Panc1 (cell line): ENCODE results near the gene BAMBI. TPM values are rescaled to one million over a fixed set of nuclear protein-coding genes. Genes with fewer than 3 reads are reported as not detected.

Experiments used
- ATAC-seq: fragments of 200-7000 bp; cut with Tn5 transposase; 2 replicates; pipeline ENCODE4 v1.9.1; 2020; ENCODE audit warnings: mild to moderate bottlenecking, moderate library complexity
- BruUV-seq: library from RNA; stranded (reverse); fragments of 400-500 nt; replicated peaks from 2 replicates; lab custom pipeline; 2021; lab: Mats Ljungman, UMichigan
- CTCF ChIA-PET: fragments of 300-600 bp; sonication (Branson Sonifier 250); formaldehyde crosslinking; loops from one replicate; lab custom pipeline; 2022; ENCODE audit warnings: antibody characterized with exemption; lab: Charles Lee
- POLR2A ChIA-PET: fragments of 300-600 bp; sonication (Branson Sonifier 250); formaldehyde crosslinking; loops from one replicate; lab custom pipeline; 2022; ENCODE audit warnings: antibody characterized with exemption; lab: Charles Lee
- DNase-seq: peaks from one replicate; pipeline ENCODE4 v3.0.0-alpha.2; 2010; ENCODE audit warnings: low read depth, low spot score
- H3K27ac ChIP-seq: 2 replicates; pipeline ENCODE4 v1.5.1; 2011; ENCODE audit warnings: mild to moderate bottlenecking, low read length, inconsistent platforms
- H3K27me3 ChIP-seq: fragments of 200-500 bp; sonication (Bioruptor generic); 2 replicates; pipeline ENCODE4 v1.6.0; 2014; ENCODE audit warnings: low read length, inconsistent platforms; ENCODE audit not compliant: control insufficient read depth, insufficient read depth
- H3K36me3 ChIP-seq: fragments of 200-500 bp; sonication (Bioruptor generic); 2 replicates; pipeline ENCODE4 v1.5.1; 2014; ENCODE audit warnings: inconsistent platforms, mild to moderate bottlenecking, low read length, moderate library complexity; ENCODE audit not compliant: control insufficient read depth, insufficient read depth
- H3K4me1 ChIP-seq: 2 replicates; pipeline ENCODE4 v1.5.1; 2011; ENCODE audit warnings: inconsistent platforms, mild to moderate bottlenecking, low read length, moderate library complexity; ENCODE audit not compliant: control insufficient read depth, insufficient read depth
- H3K4me3 ChIP-seq, 2 experiments: 2 replicates each; pipeline ENCODE4 v1.5.1; 2011 to 2012; ENCODE audit warnings: low read depth in 2 of 2, low read length in 2 of 2, mild to moderate bottlenecking in 2 of 2, inconsistent platforms in 1 of 2, moderate library complexity in 1 of 2
- H3K9me3 ChIP-seq: fragments of 200-500 bp; sonication (Bioruptor generic); 2 replicates; pipeline ENCODE4 v1.5.1; 2014; ENCODE audit warnings: low read depth, mild to moderate bottlenecking, inconsistent platforms, low read length, moderate library complexity; ENCODE audit not compliant: control insufficient read depth, insufficient read depth
- POLR2AphosphoS5 ChIP-seq: IDR thresholded peaks from 2 replicates; pipeline ENCODE4 v1.6.1; 2012; ENCODE audit warnings: mild to moderate bottlenecking, low read depth, low read length, moderate library complexity
- SIN3A ChIP-seq: IDR thresholded peaks from 2 replicates; pipeline ENCODE4 v1.6.1; 2012; ENCODE audit warnings: low read depth, mild to moderate bottlenecking, low read length, moderate library complexity, borderline replicate concordance; ENCODE audit not compliant: insufficient read depth
- TCF7L2 ChIP-seq: IDR thresholded peaks from 2 replicates; pipeline ENCODE4 v1.6.1; 2011; ENCODE audit warnings: mild to moderate bottlenecking, low read depth, low read length, inconsistent platforms
- in situ Hi-C: cut with HindIII; loops from 2 replicates; pipeline ENCODE4 v1.10.0; 2016; ENCODE audit warnings: low sequenced_read_pairs, low pct_unique_long_range_greater_than_20kb
- intact Hi-C: fragments of 100-400 bp; cut with micrococcal nuclease; formaldehyde crosslinking; loops from one replicate; pipeline ENCODE4 v1.10.0; 2022; ENCODE audit not compliant: unreplicated experiment
- total RNA-seq: library from RNA; stranded (reverse); gene quantifications from one replicate; pipeline ENCODE4 v1.2.1, GENCODE V29; 2021; ENCODE audit not compliant: unreplicated experiment
- TF ChIP-seq, protein P1 (sequence below), 2 experiments: IDR thresholded peaks; 2 replicates each; pipeline ENCODE4 v1.6.1; 2011 to 2012; ENCODE audit warnings: low read depth in 2 of 2, control low read depth in 1 of 2, low read length in 1 of 2, mild to moderate bottlenecking in 1 of 2, moderate library complexity in 1 of 2; ENCODE audit not compliant: insufficient read depth in 1 of 2
- TF ChIP-seq, protein P2 (sequence below): fragments of 450-650 bp; IDR thresholded peaks from 2 replicates; pipeline ENCODE4 v1.5.1; 2017; ENCODE audit warnings: mild to moderate bottlenecking

BAMBI gene
- total RNA-seq, 1 experiment from 2014 or later: 3.9 TPM

DNA sequence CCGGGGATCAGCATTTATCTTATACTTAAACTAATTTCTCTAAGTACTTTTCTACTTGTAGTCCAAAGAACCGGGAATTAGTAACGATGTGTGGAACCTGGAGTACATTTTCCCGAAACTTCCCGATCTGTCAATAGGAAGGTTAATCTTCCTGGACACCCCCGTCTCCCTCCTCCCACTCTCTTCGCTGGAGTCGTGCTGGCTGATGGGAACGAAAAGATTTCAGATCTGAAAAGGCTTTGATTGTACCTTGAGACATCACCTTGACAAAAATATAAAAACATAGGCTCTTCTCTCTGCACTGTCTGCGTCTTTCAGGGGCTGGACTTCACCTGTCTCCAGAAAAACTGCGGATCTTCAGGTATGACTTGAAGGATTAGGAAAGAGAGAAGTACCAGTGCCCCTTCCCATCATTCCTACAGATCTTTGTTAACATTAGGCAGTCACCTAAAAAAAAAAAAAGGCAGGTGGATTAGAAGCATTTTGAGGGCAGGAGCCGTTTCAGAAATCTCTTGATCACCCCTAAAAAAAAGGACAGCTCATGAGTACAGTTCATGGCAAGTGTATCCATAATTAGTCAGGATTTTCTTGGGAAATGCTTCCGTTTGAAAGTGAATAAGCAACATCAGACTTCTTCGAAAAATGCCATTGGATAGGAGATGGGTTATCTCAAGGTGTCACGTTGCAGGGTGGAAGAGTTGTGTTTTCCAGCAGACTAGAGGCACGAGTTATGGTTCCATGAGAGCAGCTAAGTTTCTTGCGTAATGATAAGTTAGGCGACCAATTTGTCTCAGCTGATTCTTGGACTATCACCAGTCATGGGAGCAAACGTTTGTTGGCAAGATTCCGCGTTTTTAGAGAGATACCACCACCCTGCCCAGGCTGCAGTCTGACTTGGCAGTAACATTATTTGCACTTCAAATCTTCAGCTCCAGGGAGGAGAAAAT is 7.8 kb upstream of the BAMBI start:
- in situ Hi-C loops (no loop called here), intact Hi-C loops (loop anchor here (5.0 kb wide), 1 partner anchor 323 kb away; no protein-coding TSS in a partner anchor)
- BruUV-seq: no TSS peak
- Histone ChIP-seq H3K27ac (no peak overlapping the region), H3K9me3 (no peaks in the 10 kb centered on the region), H3K4me1 (no peaks in the 10 kb centered on the region; the same call in 1 of the 2 replicates), H3K4me3 (peak overlapping the region; percentile 34 to 38), H3K27me3 (peaks cover 22% of the 10 kb centered on the region), H3K36me3 (no peaks in the 10 kb centered on the region)
- ChIA-PET CTCF (no interaction called here), POLR2A (no interaction called here)
- DNase-seq: no peak
- no peak for ATAC-seq
- no peak for TF ChIP-seq POLR2AphosphoS5
- no peak for TF ChIP-seq TCF7L2
- TF ChIP-seq, protein P1, sequence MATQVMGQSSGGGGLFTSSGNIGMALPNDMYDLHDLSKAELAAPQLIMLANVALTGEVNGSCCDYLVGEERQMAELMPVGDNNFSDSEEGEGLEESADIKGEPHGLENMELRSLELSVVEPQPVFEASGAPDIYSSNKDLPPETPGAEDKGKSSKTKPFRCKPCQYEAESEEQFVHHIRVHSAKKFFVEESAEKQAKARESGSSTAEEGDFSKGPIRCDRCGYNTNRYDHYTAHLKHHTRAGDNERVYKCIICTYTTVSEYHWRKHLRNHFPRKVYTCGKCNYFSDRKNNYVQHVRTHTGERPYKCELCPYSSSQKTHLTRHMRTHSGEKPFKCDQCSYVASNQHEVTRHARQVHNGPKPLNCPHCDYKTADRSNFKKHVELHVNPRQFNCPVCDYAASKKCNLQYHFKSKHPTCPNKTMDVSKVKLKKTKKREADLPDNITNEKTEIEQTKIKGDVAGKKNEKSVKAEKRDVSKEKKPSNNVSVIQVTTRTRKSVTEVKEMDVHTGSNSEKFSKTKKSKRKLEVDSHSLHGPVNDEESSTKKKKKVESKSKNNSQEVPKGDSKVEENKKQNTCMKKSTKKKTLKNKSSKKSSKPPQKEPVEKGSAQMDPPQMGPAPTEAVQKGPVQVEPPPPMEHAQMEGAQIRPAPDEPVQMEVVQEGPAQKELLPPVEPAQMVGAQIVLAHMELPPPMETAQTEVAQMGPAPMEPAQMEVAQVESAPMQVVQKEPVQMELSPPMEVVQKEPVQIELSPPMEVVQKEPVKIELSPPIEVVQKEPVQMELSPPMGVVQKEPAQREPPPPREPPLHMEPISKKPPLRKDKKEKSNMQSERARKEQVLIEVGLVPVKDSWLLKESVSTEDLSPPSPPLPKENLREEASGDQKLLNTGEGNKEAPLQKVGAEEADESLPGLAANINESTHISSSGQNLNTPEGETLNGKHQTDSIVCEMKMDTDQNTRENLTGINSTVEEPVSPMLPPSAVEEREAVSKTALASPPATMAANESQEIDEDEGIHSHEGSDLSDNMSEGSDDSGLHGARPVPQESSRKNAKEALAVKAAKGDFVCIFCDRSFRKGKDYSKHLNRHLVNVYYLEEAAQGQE (IDR thresholded peaks at IDR 0.05; ENCODE audit: insufficient read depth in 1 of 2, low read depth in 2 of 2, low read length in 1 of 2): no peak
- no peak for TF ChIP-seq SIN3A
- TF ChIP-seq, protein P2, sequence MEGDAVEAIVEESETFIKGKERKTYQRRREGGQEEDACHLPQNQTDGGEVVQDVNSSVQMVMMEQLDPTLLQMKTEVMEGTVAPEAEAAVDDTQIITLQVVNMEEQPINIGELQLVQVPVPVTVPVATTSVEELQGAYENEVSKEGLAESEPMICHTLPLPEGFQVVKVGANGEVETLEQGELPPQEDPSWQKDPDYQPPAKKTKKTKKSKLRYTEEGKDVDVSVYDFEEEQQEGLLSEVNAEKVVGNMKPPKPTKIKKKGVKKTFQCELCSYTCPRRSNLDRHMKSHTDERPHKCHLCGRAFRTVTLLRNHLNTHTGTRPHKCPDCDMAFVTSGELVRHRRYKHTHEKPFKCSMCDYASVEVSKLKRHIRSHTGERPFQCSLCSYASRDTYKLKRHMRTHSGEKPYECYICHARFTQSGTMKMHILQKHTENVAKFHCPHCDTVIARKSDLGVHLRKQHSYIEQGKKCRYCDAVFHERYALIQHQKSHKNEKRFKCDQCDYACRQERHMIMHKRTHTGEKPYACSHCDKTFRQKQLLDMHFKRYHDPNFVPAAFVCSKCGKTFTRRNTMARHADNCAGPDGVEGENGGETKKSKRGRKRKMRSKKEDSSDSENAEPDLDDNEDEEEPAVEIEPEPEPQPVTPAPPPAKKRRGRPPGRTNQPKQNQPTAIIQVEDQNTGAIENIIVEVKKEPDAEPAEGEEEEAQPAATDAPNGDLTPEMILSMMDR: no peak

DNA sequence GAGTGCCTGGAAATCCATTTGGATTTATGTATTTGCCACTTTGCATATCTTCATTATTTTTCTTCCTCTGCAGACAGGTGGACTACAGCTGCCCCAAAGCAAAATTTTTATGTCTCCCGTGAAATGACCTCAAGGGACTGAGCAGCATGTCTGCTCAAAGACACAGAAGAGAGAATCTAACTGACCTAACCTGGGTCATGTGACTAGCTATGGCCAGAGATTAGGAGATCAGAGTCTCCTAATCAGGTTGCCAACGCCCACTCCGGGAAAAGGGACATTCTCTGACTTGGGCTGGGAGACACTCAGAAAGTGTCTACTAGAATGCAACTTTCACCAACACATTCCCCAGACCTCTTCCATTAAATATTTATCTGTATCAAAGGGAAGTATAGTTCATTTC is 2.5 kb upstream of the BAMBI start:
- Histone ChIP-seq H3K27ac (no peak overlapping the region), H3K27me3 (peaks cover 19% of the 10 kb centered on the region), H3K4me3 (no peak overlapping the region), H3K36me3 (peaks cover 3% of the 10 kb centered on the region; the same call in 1 of the 2 replicates), H3K4me1 (peaks cover 3% of the 10 kb centered on the region), H3K9me3 (no peaks in the 10 kb centered on the region)
- TF ChIP-seq, protein P1 (IDR thresholded peaks at IDR 0.05; ENCODE audit: insufficient read depth in 1 of 2, low read depth in 2 of 2, low read length in 1 of 2): no peak
- TF ChIP-seq POLR2AphosphoS5: no peak
- no peak for TF ChIP-seq TCF7L2
- TF ChIP-seq SIN3A: no peak
- TF ChIP-seq, protein P2: no peak
- CTCF ChIA-PET: no interaction called here
- intact Hi-C loops: loop anchor here (5.0 kb wide), 1 partner anchor 458 kb away; no protein-coding TSS in a partner anchor
- DNase-seq (no peak), ATAC-seq (no peak)
- no TSS peak for BruUV-seq
- POLR2A ChIA-PET: no interaction called here
- in situ Hi-C loops: no loop called here
